Glutamatergic neuron (in vitro differentiated cells): ENCODE data around the gene WNT10A. TPM values are rescaled to one million over a fixed set of nuclear protein-coding genes. Genes with fewer than 3 reads are reported as not detected.
A peak's percentile ranks its signal among the peaks of the same experiment; 100 is the strongest.

Experiments used
- DNase-seq: peaks from one replicate; pipeline ENCODE4 v3.0.0; 2022
- H3K27ac Mint-ChIP-seq: one replicate; pipeline ENCODE4 v1.8.0; 2020; ENCODE audit warnings: mild to moderate bottlenecking, mixed read lengths, inconsistent platforms; ENCODE audit not compliant: unreplicated experiment
- H3K27me3 Mint-ChIP-seq: one replicate; pipeline ENCODE4 v1.8.0; 2020; ENCODE audit warnings: mild to moderate bottlenecking, moderate library complexity, mixed read lengths, inconsistent platforms; ENCODE audit not compliant: unreplicated experiment
- H3K36me3 Mint-ChIP-seq: one replicate; pipeline ENCODE4 v1.8.0; 2020; ENCODE audit warnings: mild to moderate bottlenecking, mixed read lengths, inconsistent platforms; ENCODE audit not compliant: unreplicated experiment
- H3K4me1 Mint-ChIP-seq: one replicate; pipeline ENCODE4 v1.8.0; 2020; ENCODE audit warnings: mild to moderate bottlenecking, low read depth, mixed read lengths, inconsistent platforms; ENCODE audit not compliant: unreplicated experiment
- H3K4me3 Mint-ChIP-seq: one replicate; pipeline ENCODE4 v1.8.0; 2020; ENCODE audit warnings: mild to moderate bottlenecking, mixed read lengths, inconsistent platforms; ENCODE audit not compliant: unreplicated experiment
- H3K9me3 Mint-ChIP-seq: one replicate; pipeline ENCODE4 v1.8.0; 2020; ENCODE audit warnings: mild to moderate bottlenecking, moderate library complexity, mixed read lengths, inconsistent platforms; ENCODE audit not compliant: unreplicated experiment
- total RNA-seq: library from RNA; stranded (reverse); fragmentation: NEBNext Ultra II Directional; extraction: Animal tissue kit (Norgen Biotek cat#: 25700); gene quantifications from one replicate; pipeline ENCODE4 v1.2.1, GENCODE V29; 2021; ENCODE audit not compliant: unreplicated experiment
- TF ChIP-seq, protein P1 (sequence below): fragments of 200-600 bp; sonication (generic); IDR thresholded peaks from one replicate; pipeline ENCODE4 v1.5.0; 2021; ENCODE audit not compliant: partially characterized antibody, unreplicated experiment

Gene WNT10A
- total RNA-seq, 1 donor from 2014 or later: 0.17 TPM

DNA sequence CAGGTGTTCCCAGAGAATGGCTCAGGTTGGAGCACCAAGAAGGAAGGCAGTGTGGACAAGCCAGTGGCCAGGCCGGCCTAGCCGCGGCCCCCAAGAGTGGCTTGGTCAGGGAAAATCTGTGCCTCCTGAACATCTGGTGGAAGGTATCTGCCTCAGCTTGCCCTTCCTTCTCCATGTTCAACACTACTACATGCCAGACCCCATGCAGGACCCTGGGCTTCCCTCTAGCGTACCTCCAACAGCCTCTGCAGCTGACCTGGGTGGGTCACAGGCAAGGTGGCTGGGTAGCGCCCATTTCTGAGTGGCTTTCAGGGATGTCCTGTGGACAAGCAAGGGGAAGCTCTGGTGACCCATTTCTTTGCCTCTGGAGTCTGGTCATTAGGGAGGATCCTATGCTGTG, 7.7 kb downstream of the WNT10A start:
- DNase-seq: no peak
- Mint-ChIP-seq H3K27me3 (peaks cover 20% of the 10 kb centered on the region), H3K36me3 (no peaks in the 10 kb centered on the region), H3K9me3 (peaks cover 16% of the 10 kb centered on the region), H3K27ac (no peak overlapping the region), H3K4me3 (no peak overlapping the region), H3K4me1 (peaks cover 37% of the 10 kb centered on the region)
- TF ChIP-seq, protein P1, sequence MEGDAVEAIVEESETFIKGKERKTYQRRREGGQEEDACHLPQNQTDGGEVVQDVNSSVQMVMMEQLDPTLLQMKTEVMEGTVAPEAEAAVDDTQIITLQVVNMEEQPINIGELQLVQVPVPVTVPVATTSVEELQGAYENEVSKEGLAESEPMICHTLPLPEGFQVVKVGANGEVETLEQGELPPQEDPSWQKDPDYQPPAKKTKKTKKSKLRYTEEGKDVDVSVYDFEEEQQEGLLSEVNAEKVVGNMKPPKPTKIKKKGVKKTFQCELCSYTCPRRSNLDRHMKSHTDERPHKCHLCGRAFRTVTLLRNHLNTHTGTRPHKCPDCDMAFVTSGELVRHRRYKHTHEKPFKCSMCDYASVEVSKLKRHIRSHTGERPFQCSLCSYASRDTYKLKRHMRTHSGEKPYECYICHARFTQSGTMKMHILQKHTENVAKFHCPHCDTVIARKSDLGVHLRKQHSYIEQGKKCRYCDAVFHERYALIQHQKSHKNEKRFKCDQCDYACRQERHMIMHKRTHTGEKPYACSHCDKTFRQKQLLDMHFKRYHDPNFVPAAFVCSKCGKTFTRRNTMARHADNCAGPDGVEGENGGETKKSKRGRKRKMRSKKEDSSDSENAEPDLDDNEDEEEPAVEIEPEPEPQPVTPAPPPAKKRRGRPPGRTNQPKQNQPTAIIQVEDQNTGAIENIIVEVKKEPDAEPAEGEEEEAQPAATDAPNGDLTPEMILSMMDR: no peak

DNA sequence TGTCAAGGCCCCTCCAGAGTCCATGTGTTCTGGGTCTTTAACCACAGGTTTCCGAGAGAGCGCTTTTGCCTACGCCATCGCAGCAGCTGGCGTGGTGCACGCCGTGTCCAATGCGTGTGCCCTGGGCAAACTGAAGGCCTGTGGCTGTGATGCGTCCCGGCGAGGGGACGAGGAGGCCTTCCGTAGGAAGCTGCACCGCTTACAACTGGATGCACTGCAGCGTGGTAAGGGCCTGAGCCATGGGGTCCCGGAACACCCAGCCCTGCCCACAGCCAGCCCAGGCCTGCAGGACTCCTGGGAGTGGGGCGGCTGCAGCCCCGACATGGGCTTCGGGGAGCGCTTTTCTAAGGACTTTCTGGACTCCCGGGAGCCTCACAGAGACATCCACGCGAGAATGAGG, 9.3 kb downstream of the WNT10A start:
- H3K36me3 Mint-ChIP-seq: no peaks in the 10 kb centered on the region
- TF ChIP-seq, protein P1: no peak
- peaks cover 18% of the 10 kb centered on the region for H3K9me3 Mint-ChIP-seq
- DNase-seq: no peak
- no peak overlapping the region for H3K4me3 Mint-ChIP-seq
- H3K27ac Mint-ChIP-seq: no peak overlapping the region
- peaks cover 24% of the 10 kb centered on the region for H3K27me3 Mint-ChIP-seq
- peaks cover 46% of the 10 kb centered on the region for H3K4me1 Mint-ChIP-seq

DNA sequence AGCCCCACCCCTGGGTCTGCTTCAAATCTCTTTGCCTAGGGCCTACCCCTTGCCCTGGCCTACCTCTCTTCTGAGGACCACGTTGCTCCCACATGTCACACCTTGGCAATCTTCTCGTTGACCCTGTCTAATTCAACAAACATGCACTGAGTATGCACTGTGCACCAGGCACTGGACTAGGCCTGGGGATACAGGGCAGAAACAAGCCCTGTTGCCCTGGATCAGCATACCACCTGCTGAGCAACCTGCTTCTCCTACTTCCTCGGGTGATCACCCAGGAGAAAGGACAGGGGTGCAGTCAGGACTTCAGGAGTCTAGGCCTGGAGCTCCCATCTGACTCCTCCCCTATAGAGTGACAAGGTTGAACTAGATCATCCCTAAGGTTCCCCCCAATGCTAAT, 9.7 kb downstream of the WNT10A start:
- peaks cover 18% of the 10 kb centered on the region for H3K9me3 Mint-ChIP-seq
- DNase-seq: no peak
- no peak overlapping the region for H3K4me3 Mint-ChIP-seq
- TF ChIP-seq, protein P1: no peak
- no peak overlapping the region for H3K27ac Mint-ChIP-seq
- H3K4me1 Mint-ChIP-seq: peaks cover 44% of the 10 kb centered on the region
- H3K27me3 Mint-ChIP-seq: peaks cover 21% of the 10 kb centered on the region
- no peaks in the 10 kb centered on the region for H3K36me3 Mint-ChIP-seq

DNA sequence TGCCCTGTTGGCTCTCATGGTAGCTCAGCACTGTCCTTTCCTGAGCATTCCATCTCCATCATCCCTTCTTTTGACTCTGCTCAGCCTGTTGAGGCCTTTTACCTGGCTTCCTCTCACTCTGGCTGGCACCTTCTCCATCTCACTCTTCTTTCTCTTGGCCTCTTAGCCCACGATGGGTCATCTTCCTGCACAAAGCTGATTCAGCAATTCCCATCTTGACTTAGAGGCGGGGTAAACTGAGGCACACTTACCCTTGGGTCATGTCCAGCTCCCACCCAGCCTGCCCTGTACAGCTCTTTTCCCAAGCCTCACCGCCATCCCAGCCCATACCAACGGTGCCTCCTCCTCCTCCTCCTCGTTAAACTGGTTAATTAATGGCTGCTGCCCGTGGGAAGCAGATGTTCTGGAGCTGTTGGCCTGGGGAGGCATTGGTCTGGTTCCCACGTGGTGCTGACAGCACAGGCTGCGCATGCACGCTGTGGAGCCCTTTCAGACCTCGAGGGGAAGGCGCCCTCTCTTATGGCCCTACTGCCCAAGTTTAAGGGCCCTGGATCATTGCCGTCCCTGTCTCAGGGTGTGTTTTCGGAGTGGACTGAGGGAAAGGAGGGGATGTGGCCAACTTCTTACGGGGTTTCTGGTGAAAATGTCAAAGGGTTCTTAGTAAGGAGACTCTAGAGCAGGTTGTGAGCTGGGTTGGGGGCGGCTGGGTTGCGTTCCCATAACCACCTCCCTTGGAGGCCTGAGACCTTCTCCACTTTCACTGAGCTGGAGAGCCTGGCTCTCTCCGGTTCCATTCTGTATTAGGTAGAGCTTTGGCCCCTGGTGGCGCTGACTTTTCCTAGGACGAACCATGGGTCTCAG, 10.9 kb downstream of the WNT10A start:
- no peak for DNase-seq
- H3K9me3 Mint-ChIP-seq: peaks cover 16% of the 10 kb centered on the region
- H3K4me1 Mint-ChIP-seq: peaks cover 41% of the 10 kb centered on the region
- H3K27me3 Mint-ChIP-seq: peaks cover 21% of the 10 kb centered on the region
- H3K27ac Mint-ChIP-seq: peak overlapping the region; percentile 12
- TF ChIP-seq, protein P1: no peak
- H3K4me3 Mint-ChIP-seq: peak overlapping the region; percentile 52
- H3K36me3 Mint-ChIP-seq: no peaks in the 10 kb centered on the region

DNA sequence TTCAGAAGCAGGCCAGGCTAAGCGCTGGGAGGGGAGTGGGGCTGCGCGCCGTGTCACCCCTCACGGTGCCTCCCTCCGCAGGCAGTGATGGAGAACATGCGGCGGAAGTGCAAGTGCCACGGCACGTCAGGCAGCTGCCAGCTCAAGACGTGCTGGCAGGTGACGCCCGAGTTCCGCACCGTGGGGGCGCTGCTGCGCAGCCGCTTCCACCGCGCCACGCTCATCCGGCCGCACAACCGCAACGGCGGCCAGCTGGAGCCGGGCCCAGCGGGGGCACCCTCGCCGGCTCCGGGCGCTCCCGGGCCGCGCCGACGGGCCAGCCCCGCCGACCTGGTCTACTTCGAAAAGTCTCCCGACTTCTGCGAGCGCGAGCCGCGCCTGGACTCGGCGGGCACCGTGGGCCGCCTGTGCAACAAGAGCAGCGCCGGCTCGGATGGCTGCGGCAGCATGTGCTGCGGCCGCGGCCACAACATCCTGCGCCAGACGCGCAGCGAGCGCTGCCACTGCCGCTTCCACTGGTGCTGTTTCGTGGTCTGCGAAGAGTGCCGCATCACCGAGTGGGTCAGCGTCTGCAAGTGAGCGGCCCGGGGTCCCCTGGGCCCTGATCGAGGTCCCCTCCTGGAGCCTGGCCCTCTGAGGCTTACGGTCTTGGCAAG, 12.2 kb downstream of the WNT10A start:
- Mint-ChIP-seq H3K27ac (no peak overlapping the region), H3K36me3 (no peaks in the 10 kb centered on the region), H3K4me3 (peak overlapping the region; percentile 75), H3K4me1 (peaks cover 31% of the 10 kb centered on the region), H3K27me3 (peaks cover 21% of the 10 kb centered on the region), H3K9me3 (peaks cover 17% of the 10 kb centered on the region)
- TF ChIP-seq, protein P1: peak; percentile 53
- peak; percentile 77 for DNase-seq
